DND-41 (cell line): ENCODE measurements around the gene CACNB4.

Source experiments
- ATAC-seq: fragments of 200-7000 bp; cut with Tn5 transposase; 3 replicates; pipeline ENCODE4 v1.9.1; 2021; ENCODE audit warnings: low read depth; ENCODE audit not compliant: insufficient read depth
- DNase-seq: peaks from one replicate; pipeline ENCODE4 v3.0.0-alpha.2; 2020
- H2AFZ ChIP-seq: 2 replicates; pipeline ENCODE4 v1.6.0; 2012; ENCODE audit warnings: low read depth, low read length
- H3K27ac ChIP-seq: 2 replicates; pipeline ENCODE4 v1.5.1; 2012; ENCODE audit warnings: low read length, inconsistent platforms
- H3K27me3 ChIP-seq: fragments of 200-600 bp; sonication (generic); 2 replicates; pipeline ENCODE4 v1.6.0; 2012; ENCODE audit warnings: low read length, mild to moderate bottlenecking, inconsistent platforms; ENCODE audit not compliant: insufficient read depth, poor library complexity
- H3K36me3 ChIP-seq: 2 replicates; pipeline ENCODE4 v1.5.1; 2012; ENCODE audit warnings: low read length, inconsistent platforms; ENCODE audit not compliant: insufficient read depth
- H3K4me1 ChIP-seq: 2 replicates; pipeline ENCODE4 v1.5.1; 2012; ENCODE audit warnings: mild to moderate bottlenecking, low read length; ENCODE audit not compliant: insufficient read depth
- H3K4me2 ChIP-seq: 2 replicates; pipeline ENCODE4 v1.6.0; 2012; ENCODE audit warnings: mild to moderate bottlenecking, moderate library complexity, low read length, inconsistent platforms; ENCODE audit not compliant: insufficient read depth
- H3K4me3 ChIP-seq, 2 experiments: fragments of 200-600 bp in 1 of 2; shearing (Covaris generic) in 1 of 2; 2 replicates each; pipeline ENCODE4 v1.5.1; 2012 to 2016; ENCODE audit warnings: inconsistent platforms in 2 of 2, low read length in 2 of 2, mild to moderate bottlenecking in 2 of 2, low read depth in 1 of 2, moderate library complexity in 1 of 2
- H3K79me2 ChIP-seq: 2 replicates; pipeline ENCODE4 v1.6.0; 2012; ENCODE audit warnings: low read length, inconsistent platforms; ENCODE audit not compliant: insufficient read depth
- H3K9ac ChIP-seq: 2 replicates; pipeline ENCODE4 v1.6.0; 2012; ENCODE audit warnings: low read depth, mild to moderate bottlenecking, inconsistent platforms, low read length, moderate library complexity
- H3K9me3 ChIP-seq: 2 replicates; pipeline ENCODE4 v1.5.1; 2012; ENCODE audit warnings: low read length, moderate library complexity, mild to moderate bottlenecking, inconsistent platforms; ENCODE audit not compliant: insufficient read depth, severe bottlenecking
- H4K20me1 ChIP-seq: 2 replicates; pipeline ENCODE4 v1.6.0; 2012; ENCODE audit warnings: low read length; ENCODE audit not compliant: insufficient read depth
- CTCF ChIP-seq: IDR thresholded peaks from 2 replicates; pipeline ENCODE4 v1.5.1; 2012; ENCODE audit warnings: borderline replicate concordance, low read length, moderate library complexity, mild to moderate bottlenecking; ENCODE audit not compliant: poor library complexity, severe bottlenecking; ENCODE audit errors: extremely low read depth
- EZH2 ChIP-seq: IDR thresholded peaks from 3 replicates; pipeline ENCODE4 v1.6.1; 2012; ENCODE audit warnings: borderline replicate concordance, low read depth, mild to moderate bottlenecking, moderate library complexity, low read length, inconsistent platforms; ENCODE audit not compliant: severe bottlenecking

The CACNB4 gene

GRCh38 chr2:151827564-151828142, 271.2 kb downstream of the CACNB4 start:
- H3K27ac ChIP-seq, result peak overlapping the region; percentile 82
- H3K79me2 ChIP-seq, result peaks cover 55% of the 10 kb centered on the region
- H2AFZ ChIP-seq, result peak overlapping the region; percentile 77
- DNase-seq (peak; percentile 43), ATAC-seq (peak; percentile 47)
- H3K9ac ChIP-seq, result peak overlapping the region; percentile 82
- peak overlapping the region; percentile 68 for H3K4me2 ChIP-seq
- peak overlapping the region; percentile 86 to 90 for H3K4me3 ChIP-seq
- no peaks in the 10 kb centered on the region for H3K27me3 ChIP-seq
- H3K4me1 ChIP-seq, result peaks cover 36% of the 10 kb centered on the region
- H3K9me3 ChIP-seq, result no peaks in the 10 kb centered on the region
- no peak for TF ChIP-seq CTCF
- peaks cover 12% of the 10 kb centered on the region; the same call in 1 of the 2 replicates for H4K20me1 ChIP-seq
- no peaks in the 10 kb centered on the region for H3K36me3 ChIP-seq

- DNase-seq, result no peak
- no peaks in the 10 kb centered on the region for H3K27me3 ChIP-seq
- H3K36me3 ChIP-seq, result no peaks in the 10 kb centered on the region
- H3K4me3 ChIP-seq, result peak overlapping the region; percentile 86 to 90; a peak in 3 of 4 replicates
- H3K4me2 ChIP-seq, result peak overlapping the region; percentile 68
- H4K20me1 ChIP-seq, result peaks cover 14% of the 10 kb centered on the region; the same call in 1 of the 2 replicates
- no peak for ATAC-seq
- H3K4me1 ChIP-seq, result peaks cover 36% of the 10 kb centered on the region
- no peaks in the 10 kb centered on the region for H3K9me3 ChIP-seq
- no peak for TF ChIP-seq CTCF
- no peak for TF ChIP-seq EZH2
- peaks cover 63% of the 10 kb centered on the region for H3K79me2 ChIP-seq
- no peak overlapping the region for H2AFZ ChIP-seq
- peak overlapping the region; percentile 82; the same call in 1 of the 2 replicates for H3K27ac ChIP-seq
- peak overlapping the region; percentile 82 for H3K9ac ChIP-seq
Observed at GRCh38 chr2:151826737-151827157, 272.1 kb downstream of the CACNB4 start.

GRCh38 chr2:151824886-151825285, 274.0 kb downstream of the CACNB4 start:
- H3K4me1 ChIP-seq, result peaks cover 36% of the 10 kb centered on the region
- H3K27ac ChIP-seq, result no peak overlapping the region
- no peak for TF ChIP-seq CTCF
- TF ChIP-seq EZH2, result no peak
- peak overlapping the region; percentile 35 for H3K4me2 ChIP-seq
- no peaks in the 10 kb centered on the region for H3K9me3 ChIP-seq
- no peak overlapping the region for H3K9ac ChIP-seq
- H4K20me1 ChIP-seq, result peaks cover 19% of the 10 kb centered on the region; the same call in 1 of the 2 replicates
- no peak for ATAC-seq
- peaks cover 4% of the 10 kb centered on the region; the same call in 1 of the 2 replicates for H3K36me3 ChIP-seq
- DNase-seq, result no peak
- H2AFZ ChIP-seq, result no peak overlapping the region
- no peaks in the 10 kb centered on the region for H3K27me3 ChIP-seq
- H3K79me2 ChIP-seq, result peaks cover 79% of the 10 kb centered on the region
- no peak overlapping the region for H3K4me3 ChIP-seq
